Suppressor macrophage (primary cell): ENCODE measurements around the gene SMIM45.

Experiments used
- DNase-seq, 4 experiments: peaks; one replicate each; pipeline ENCODE4 v3.0.0-alpha.2; 2020 to 2022

The SMIM45 gene

GRCh38 chr22:41951898-41952474, at the start of gene SMIM45:
Gene SMIM45 (plus strand): TSS chr22:41952150.
- DNase-seq: no peak

DNA sequence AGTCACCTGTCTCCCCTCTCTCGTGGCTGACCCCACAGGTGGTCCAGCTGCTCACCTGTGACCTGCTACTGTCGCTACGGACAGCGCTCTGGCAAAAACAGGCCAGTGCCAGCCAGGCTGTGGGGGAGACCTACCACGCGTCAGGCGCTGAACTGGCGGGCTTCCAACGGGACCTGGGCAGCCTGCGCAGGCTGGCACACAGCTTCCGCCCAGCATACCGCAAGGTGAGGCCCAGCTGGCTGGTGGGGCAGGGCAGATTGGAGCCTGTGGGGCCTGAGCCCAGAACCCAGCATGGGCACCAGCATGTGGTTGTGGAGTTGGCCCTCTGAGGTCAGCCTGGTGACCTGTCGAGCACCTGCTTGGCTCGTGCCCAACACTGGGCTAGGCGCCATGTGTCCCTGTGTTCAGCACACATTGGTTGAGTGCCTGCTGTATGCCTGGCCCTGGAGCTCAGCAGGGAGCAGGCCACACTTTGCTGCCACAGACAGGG, 49.0 kb upstream of the SMIM45 start:
- DNase-seq: no peak

GRCh38 chr22:41904450-41905410, 47.2 kb upstream of the SMIM45 start:
- no peak for DNase-seq

DNA sequence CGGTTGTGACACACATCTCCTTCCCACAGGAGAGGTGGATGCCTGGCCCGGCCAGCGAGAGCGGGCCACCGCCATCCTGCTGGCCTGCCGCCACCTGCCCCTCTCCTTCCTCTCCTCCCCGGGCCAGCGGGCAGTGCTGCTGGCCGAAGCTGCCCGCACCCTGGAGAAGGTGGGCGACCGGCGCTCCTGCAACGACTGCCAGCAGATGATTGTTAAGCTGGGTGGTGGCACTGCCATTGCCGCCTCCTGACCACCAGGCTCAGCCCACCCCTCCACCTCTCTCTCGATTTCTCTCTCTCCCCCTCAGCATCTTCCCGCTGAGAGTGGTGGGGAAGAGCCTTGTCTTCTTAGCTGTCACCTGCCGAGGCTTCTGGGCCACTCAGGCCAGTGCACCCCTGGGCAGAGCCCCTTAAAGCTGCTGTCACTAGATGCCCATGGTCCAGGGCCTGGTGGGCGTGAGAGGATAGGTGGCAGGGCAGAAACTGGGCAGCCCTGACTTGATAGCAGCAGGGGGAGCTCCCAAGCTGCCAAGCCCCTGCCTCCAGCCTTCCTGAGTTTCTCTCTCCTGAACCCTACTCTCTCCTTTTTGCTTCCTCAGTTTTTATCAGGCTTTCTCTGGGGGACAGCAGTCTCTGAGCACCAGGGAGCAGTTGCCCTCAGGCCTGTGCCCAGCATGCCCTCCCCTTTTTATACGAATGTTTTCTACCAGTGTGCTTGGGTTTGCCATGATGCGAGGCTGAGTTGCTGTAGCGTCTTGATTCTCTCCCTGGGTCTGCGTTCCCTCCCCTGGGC, 46.3 kb upstream of the SMIM45 start:
- DNase-seq: no peak

- no peak for DNase-seq
Measured at GRCh38 chr22:41906822-41907221, 45.1 kb upstream of the SMIM45 start.

- no peak for DNase-seq
Measured at GRCh38 chr22:41907436-41908401, 44.2 kb upstream of the SMIM45 start.

GRCh38 chr22:41908411-41909309, 43.3 kb upstream of the SMIM45 start:
- DNase-seq: no peak

DNA sequence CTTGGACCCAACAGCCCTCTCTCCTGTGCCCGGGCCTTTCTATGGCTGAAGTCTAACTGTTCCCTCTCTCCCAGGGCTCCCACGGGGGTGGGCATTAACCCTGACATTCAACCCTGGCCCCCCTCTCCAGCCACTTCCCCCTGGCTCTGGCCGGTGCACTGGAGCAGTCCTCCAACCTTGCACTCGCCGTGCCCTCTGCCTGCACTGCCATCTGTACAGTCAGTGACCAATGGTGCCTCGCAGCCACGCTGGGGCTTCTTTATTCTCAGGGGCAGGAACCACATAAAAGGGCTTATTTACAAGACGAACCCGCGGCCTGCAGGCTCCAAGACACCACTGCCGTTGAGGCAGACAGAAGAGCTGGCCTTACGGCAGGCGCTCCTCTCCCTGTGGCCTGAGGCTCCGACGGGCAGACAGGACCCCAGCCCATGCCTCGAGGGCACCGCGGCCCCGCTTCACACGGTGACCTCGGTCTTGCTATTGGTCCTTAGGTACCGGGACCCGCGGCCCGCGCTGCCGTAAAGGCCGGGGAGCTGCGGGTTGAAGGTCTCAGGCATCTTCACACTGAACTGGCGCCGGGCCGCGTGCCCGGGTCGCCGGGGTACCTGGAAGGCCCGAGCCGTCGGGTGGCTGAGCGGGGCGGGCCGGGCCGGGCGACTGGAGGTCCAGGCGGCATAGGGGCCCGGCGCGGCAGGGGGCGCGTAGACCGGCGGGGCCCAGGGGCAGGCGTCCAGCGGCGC, 42.5 kb upstream of the SMIM45 start:
- no peak for DNase-seq

GRCh38 chr22:41910050-41911000, 41.6 kb upstream of the SMIM45 start:
- DNase-seq: peak in 3 of 4 experiments; percentile 31 to 62 (median 55)

- DNase-seq: no peak
Measured at GRCh38 chr22:41911001-41911611, 40.8 kb upstream of the SMIM45 start.

DNA sequence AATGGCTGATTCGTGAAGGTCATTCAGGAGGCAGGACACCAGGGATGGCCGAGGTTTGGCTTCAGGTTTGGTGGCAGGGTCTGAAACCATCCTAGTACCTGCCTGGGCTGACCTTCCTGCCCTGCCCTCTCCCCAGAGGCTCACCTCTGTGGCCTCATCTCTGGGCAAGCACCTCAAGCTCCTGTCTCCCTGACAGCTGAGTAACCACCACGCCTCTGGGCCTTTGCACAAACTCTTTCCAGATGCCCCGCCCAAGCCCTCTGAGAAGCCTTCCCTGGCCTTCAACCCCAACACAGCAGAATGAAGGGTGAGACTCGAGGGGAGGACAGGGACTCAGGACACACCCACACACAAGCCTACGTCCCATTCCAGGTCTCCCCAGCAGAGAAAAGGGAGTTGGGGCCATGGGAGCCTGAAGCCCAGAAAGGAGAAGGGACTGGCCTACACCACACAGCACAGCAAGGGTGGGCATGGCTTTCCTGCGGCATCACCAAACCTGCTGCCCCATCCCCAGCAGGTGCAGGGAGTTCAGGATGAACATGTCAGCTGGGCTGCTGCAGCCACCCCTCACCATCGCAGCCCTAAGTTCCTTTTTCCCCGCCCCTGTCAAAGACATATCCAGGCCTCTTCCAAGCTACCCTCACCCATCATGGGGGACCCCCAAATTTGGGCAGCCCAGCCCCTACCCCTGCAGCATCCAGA, 39.5 kb upstream of the SMIM45 start:
- no peak for DNase-seq

DNA sequence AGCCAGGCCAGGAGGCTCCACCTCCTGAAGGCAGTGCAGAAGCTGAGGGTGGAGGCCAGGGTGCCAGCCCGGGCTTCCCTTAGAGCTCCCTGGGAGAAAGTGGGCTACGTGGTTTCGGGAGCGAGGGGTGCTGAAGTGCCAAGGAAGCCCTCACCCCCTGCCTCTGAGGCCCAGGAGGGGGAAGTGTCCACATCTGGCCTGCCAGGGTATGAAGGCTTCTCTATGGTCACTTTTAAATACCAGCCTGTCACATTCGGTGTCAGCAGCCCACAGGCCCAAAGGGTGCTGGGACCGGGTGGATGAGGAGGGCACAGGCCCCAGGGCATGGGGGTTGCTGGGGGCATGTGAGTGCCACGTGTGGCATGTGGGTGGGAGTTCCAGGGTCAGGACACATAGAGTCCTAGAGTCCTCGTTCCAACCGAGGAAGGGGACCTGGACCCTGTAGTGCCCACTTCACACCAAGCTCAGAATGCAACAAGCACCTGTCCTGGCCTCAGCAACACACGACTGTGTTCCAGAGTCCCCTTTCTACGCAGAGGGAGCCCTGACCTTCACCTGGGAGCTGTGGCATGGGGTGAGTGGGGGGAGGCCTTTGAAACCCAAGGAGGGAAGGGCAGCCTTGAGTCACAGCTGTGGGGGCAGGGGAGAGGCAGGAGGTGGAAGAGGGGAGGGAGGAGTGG, 38.8 kb upstream of the SMIM45 start:
- DNase-seq: no peak

GRCh38 chr22:41913842-41914534, 38.0 kb upstream of the SMIM45 start:
- DNase-seq: peak in 2 of 4 experiments; percentile 24 to 32

- no peak for DNase-seq
Measured at GRCh38 chr22:41914611-41915034, 37.3 kb upstream of the SMIM45 start.

DNA sequence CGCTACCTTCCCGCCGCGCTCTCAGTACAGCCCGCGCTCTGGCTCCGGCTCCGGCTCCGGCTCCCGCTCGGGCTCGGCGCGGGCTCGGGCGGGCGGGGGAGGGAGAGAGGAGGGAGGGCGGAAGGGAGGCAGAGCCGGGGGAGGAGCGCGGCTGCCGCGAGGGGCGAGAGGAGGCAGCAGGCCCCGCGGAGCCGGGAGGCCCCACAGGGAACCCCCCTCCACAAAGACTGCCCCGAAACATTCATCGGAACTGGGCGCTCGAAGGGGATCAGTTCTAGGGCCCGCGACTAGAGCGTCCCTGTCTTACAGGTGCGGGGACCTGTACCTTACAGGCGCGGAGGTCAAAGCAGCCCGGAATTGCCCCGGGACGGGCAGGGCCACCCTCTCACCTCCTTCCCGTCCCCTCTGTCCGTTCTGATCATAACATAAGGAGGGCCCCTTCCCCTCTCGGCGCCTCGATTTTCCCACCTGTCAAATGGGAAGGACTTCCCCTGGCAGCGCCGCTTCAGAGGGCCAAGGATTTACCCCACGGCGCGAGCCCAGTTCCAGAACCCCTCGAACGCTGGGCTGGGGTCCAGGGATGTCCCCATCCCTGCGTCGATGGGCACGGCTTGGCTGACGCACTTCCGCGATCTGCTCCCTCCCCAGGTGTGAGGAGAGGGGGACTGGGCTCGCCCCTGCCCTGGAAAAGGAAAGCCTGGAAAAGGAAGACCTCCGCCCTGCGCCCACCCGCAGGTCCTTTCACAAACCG, 36.7 kb upstream of the SMIM45 start, which contains the start of gene SHISA8:
Gene SHISA8 (minus strand): TSS at position 40 of the 751 bp plus-strand sequence. CDS start 407 bp downstream, outside the sequence.
- DNase-seq: peak in 2 of 4 experiments; percentile 52 to 56
